ENCODE measurements around the gene GSTT2.
"Not testable (repeated sequence)": the region's sequence is repeated elsewhere in the genome, so short reads cannot be mapped to it uniquely, and the experiment has no call there.

GSTT2 gene

DNA sequence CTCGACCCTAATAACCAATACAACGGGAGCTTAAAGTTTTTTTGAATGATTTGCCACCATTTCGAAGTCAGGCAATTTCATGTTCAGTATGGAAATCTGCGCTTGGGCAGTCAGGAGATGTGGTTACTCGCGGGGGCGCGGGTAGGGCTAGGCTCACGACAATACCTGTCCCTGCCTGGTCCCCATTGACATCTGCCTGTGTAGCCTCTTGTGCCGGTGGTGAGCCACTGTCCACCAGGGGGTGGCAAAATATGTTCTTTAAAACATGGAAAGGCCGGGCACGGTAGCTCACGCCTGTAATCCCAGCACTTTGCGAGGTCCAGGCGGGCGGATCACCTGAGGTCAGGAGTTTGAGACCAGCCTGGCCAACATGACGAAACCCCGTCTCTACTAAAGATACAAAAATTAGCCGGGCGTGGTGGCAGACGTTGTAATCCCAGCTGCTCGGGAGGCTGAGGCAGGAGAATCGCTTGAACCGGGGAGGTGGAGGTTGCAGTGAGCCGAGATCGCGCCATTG lies 5.0 kb upstream of the GSTT2 start:
- not testable (repeated sequence) for DNase-seq

DNA sequence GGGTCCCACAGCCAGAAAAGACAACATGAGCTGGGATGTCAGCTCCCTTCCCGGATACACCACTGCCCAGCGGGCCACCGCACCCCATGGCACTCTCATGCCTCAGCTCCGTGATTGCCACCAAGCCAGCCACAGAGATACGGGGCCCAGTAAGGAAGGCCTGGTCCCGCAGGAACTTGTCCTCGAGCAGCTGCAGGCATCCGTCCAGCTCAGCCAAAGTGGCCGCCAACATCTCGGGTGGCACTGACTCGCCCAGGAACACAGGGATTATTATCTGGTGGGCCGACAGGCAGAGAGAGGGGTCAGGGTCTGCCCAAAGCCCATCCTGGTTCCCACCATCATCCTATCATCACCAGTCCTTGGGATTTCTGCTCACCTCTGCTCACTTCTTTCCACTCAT lies 2.6 kb upstream of the GSTT2 start:
- not testable (repeated sequence) for DNase-seq

DNA sequence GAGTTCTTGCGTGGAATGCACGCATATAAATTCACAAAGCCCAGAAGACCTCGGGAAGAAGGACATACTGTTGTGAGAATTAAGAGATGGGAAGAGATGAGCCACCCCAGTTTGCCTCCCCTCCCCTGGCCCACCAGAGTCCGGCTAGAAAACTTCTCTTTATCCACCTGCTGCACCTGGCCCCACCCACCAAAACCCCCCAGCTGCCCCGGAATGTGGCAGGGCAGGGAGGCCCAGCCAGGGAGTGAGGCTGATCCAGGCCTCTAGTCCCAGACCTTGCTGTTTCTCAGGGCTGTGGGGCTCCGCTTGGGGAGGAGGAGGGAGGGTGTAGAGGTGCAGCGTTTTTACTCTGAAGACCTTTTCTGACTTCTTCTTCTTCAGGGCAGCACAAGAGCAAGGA lies 633 bp downstream of the GSTT2 start:
- DNase-seq = not testable (repeated sequence)

DNA sequence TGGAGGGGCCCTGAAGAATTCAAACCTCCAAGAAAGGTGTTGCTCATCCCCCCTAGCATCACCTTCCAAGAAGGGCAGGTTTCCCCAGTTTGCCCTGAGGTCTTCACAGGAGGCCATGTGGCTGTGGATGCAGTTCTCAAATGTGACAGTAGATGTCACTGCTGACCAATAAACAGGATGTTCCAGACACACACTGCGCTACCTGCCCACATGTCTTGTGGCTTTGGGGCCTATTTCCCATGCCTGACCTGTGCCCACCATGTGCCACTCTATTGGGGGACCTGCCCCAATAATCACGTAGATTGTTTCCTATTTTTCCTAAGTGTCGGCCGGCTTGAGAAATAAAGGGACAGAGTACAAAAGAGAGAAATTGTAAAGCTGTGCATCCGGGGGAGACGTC lies 4.5 kb downstream of the GSTT2 start:
- DNase-seq = no peak

DNA sequence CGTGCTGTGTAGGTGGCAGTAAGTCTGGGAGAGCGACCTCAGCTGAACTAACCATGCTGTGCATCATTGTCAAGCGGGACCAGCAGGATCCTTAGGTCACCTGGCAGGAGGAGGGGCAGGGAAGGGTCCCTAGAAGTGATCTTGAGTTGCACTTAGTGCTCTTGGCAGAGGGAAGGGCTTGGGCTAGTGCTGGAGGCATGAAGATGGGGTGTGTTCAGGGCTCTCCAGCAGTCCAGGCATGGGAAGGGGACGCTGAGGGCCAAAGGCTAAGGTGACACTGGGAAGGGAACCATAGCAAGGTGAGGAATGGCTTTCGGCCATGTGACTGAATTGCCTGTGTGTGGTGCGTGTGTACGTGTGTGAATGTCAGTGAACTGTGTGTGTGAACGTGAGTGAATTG lies 6.2 kb downstream of the GSTT2 start:
- not testable (repeated sequence) for DNase-seq

DNA sequence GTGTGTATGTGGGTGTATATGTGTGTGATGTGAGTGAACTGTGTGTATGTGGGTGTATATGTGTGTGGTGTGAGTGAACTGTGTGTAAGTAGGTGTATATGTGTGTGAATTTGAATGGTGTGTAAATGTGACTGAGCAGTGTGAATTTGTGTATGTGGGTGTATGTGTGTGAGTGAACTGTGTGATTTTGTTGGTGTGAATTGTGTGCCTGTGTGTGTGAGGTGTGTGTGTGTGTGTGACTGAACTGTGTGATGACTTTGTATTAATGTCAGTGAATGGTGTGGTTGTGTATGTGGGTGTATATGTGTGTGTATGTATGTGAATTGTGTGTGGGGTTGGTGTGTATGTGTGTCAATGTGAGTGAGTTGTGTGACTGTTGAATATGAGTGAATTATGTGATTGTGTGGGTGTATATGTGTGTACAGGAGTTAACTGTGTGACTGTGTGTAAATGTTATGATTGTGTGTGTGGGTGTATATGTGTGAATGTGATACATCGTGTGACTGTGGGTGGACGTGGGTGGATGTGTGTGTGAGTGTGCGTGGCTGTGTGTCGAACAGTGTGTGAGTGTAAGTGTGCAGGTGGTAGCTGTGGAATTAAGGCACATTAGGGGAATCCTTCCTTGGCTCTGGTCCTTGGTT lies 6.7 kb downstream of the GSTT2 start:
- DNase-seq = not testable (repeated sequence)

DNA sequence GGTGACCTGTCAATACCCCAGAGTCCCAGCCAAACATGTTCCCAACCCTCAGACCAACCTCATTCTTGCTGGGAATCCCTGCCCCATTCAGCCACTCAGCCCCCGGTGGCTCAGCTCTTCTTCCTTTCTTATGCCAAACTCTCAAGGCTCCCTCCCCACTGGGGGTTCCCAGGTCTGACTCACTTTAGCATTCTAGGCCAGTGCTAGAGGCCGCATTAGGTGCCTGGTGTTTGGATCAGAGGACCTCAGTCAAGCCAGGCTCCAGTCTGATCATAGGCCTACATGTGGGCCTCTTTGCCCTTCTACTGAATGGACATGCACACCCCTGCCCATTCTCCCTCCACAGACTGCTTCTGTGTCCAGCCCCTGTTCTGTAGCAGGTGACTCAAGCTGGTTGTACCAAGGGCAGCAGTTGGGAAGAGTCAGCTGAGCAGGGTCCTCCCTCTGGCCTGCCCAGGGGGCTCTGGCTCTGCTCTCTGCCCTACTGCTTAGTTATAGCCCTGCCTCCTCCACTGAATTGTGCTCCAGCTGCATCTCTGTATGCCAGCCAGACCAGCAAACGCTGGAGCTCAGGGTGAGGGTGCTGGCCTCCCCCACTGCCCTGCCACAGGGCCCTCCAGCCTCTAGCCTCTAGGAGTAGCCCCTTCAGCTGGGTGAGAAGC lies 9.8 kb downstream of the GSTT2 start:
- not testable (repeated sequence) for DNase-seq

DNA sequence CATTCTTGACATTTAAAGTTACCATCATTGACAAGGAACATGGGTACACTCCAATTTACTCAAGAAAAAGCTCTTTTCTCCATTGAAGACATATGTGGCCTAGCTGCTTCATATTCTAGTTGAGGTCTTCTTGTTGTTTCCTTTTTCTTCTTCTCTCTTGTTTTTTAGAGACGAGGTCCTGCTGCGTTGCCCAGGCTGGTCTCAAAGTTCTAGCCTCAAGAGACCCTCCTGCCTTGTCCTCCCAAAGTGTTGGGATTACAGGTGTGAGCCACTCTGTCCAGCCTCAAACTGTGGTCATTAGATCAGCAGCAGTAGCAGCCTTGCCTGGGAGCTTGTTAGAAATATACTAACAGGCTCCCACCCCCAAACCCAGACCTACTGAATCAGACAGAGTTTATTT lies 13.1 kb downstream of the GSTT2 start:
- DNase-seq = not testable (repeated sequence)

DNA sequence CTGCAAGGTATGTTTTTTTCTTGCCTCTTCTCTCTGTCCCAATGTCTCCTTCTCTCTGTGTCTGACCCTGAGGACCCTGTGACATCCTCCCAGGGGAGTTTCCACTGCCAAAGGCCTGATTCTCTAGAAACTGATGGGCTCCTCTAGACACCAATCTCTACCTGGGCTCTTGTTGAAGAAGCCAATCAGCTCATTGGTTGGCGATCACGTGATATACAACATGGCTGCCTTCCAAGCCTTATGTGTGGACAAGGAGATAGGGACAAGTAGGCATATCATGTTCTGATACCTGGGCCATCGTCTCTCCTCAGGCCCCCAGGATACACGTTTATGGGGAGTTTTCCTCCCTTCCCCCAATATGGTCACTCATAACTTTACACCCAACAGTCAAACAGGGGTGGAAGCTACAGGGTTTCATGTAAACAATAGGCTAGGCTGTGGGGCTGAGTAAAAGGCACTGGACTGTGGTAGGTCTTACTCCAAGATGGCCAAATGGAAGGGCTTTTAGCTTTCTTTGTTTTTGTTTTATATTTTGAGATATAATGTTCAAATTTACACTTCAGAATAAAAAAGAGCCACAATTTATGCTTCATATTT lies 13.7 kb downstream of the GSTT2 start:
- DNase-seq = not testable (repeated sequence)

DNA sequence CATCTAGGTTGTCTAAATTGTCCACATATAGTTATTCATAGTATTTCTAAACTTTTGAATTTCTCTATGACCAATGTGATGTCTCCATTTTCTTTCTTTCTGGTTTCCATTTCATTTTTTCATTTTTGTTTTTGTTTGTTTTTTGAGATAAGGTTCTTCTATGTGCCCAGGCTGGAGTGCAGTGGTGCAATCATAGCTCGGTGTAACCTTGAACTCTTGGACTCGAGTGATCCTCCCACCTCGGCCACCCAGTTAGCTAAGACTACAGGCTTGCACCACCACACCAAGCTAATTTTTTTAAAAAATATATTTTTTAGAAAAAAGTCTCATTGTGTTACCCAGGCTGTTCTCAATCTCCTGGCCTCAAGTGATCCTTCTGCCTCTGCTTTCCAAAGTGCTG lies 17.2 kb downstream of the GSTT2 start:
- no peak for DNase-seq

DNA sequence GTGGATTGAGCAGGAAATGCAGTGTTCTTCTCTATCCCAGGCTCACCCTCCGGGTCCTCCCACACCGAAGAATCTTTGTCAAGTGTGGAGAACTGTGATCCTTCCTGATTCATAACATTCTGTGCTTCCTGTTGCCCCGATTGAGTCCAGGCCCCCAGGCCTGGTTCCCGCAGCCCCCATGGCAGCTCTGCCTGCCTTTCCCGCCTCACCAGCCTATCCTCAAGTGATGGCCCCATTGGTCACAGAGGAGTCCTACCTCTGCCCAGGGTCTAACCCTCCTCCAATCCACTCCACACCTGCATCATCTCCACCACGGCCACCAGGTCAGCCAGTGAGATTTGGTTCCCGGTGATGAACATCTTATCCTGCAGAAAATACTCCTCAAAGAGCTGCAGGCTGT lies 19.8 kb downstream of the GSTT2 start:
- not testable (repeated sequence) for DNase-seq

DNA sequence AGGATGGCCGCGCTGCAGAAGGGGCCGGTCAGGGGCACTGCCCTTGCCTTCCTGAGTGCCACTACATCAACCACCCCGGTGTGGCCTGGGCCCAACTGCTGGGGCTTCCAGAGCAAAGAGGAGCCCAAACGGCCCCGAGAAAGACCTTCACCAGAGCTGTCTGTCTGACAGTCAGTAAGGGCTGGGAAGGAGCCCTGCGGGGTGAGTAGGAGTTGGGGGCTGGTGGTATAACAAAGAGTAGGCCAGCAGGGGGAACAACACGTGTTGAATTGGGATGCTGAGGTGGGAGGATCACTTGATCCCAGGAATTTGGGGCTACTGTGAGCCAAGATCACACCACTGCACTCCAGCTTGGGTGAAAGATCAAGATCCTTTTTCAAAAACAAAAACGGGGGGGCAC lies 21.4 kb downstream of the GSTT2 start:
- DNase-seq = no peak

DNA sequence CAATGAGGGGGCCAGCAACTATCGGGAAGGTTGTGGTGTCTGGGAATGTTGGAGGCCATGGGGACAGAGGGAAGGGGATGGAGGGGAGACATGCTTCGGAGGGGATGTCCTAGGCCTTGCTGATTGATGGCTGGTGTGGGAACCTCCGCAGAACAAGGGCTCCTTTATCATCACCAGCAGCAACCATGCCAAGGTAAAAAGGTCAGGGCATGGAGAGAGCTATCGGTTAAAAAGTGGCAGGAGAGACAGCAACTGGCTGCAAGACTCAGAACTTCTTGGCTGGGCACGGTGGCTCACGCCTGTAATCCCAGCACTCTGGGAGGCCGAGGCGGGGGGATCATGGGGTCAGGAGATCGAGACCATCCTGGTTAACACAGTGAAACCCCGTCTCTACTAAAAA lies 22.3 kb downstream of the GSTT2 start:
- no peak for DNase-seq

DNA sequence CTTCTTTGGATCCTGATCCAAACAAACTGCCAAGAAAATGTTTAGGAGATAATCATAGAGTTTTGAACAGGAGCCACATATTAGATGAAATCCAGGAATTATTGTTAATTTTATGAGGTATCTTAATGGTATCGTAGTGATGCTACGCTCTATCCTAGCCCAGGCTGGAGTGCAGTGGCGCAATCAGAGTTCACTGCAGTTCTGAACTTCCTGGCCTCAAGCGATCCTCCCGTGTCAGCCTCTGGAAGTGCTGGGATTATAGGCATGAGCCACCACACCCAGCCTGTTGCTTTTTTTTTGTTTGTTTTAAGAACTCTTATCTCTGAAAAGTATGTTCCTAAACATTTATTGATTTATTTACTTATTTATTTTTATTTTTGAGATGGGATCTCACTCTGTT lies 22.9 kb downstream of the GSTT2 start:
- DNase-seq = no peak

DNA sequence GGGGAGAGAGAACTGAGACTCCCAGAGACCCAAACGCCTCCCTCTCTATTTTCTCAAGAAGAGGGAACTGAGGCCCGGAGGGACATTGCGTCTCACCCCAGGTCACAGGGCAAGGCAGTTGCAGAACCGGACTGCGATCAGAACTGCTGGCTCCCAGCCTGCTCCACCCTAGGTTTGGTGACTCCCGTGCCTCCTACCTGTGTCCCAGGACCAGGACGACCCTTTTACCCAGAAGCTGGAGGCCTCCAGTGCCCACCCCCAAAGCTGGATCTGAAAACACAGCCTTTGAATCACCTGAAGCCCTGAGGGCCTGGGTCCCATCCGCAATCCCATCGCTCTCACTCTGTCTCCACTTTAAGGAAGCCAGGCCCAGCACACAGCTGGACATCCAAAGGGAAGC lies 24.0 kb downstream of the GSTT2 start:
- no peak for DNase-seq

DNA sequence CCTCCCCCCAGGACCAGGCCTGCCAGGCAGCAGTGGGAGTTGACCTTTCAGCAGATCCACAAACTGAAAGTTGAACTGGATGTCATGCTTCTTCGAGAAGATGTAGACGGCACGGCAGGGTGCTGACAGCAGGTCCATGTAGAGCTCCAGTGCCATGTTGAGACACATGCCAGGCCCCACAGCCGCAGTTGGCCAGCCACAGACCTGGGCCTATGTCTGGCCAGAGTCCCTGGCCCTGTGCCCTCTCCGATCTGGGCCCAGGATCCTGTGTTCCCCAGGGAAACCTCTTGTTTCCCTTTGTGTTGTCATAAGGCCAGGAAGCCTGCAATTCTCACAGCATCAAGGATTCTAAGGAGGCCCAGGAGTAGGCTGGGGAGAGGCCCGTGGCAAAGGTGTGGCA lies 25.3 kb downstream of the GSTT2 start, which contains the start of gene GSTT4:
TSS of gene GSTT4 (minus strand) at position 253 of the 400 bp plus-strand sequence. CDS start at position 156, 97 bp downstream.
- DNase-seq = no peak

DNA sequence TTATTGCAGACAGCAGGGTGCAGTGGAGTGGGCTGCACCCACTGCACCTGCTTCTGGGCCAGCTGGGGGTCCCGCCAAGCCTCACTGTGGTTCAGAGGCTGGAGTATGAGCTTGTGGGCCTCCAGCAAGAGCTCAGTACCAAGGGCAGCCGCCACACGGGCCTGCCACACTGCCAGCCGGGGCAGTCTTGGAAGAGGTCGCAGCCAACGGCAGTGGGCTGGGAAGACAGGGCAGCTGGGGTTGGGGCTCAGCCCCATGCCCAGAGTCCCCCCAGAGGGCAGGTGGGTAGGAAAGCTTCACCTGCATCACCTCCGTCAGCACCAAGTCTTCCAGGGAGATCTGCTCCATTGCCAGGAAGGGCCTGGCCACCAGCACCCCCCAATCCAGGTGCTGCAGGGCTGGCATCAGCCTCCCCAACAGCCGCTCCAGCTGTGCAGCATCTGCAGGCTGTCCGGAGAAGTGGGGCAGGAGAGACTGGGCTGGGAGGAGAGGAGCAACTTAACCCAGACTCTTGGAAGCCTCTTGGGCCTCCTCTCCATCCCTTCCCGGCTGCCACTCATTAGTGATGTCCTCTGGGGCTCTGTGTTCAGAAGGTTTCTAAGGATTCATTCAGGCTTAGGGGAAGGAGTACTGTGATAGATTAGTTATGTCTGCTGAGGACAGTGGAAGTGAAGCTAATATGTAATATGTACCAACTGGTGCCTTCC lies 26.4 kb downstream of the GSTT2 start:
- no peak for DNase-seq

DNA sequence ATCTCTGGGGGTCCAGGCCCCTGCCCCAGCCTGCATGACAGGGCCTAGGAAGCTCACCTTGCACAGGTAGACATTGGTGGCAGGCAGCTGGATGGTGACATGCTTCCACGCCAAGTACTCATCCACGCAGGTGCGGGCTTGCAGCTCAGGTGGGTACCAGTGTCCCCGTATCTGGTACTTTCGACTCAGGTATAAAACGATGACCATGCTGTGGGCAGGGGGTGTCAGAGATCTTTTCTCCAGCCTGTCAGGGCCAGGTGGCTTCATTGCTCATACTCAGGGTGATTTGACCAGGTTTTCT lies 26.9 kb downstream of the GSTT2 start:
- no peak for DNase-seq

DNA sequence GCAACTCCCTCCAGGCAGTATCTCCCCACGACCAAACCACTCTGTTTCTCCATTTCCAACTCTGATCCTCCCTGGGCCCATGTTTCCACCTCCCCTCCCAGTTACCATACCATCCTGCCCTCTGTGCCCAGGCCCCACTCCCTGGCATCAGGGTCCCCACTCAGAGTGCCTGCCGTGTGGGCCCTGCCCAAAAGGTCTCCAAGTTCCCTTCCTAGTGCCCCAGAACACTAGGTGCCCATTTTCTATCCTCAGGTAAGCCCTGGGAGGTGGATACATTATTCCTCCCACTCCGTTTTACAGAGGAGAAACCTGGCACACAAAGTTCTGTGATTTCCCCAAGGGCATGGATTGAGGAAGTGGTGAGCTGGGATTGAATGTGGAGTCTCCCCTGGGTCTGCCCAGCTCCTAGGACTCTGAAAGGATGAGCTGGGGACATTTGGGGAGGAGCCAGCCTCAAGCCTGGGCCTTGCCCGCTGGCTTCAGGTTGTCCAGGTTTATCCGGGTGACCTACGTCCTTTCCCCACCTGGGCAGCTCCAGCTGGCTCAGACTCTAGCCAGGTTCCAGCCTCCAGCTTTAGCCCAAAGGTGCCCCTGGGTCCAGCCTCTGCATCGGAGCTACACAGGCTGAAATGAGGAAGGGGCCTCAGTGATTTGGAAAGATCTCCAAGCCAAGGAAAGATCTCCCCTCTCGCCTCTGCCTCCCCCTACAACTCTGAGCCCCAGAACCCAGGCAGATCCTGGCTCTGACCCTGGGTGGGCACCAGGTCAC lies 27.5 kb downstream of the GSTT2 start:
- DNase-seq = no peak

DNA sequence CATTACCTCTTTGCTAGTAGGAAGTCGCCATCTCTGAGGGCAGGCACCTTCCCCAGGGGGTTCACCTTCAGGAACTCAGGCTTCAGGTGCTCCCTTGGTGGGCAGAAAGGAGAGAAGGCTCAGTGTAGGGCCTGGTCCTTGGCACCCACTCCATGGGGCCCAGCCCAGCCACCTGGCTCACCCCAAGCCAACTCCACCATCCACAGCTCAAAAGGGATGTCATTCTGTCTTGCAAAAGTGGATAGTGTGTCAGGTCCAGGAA lies 28.0 kb downstream of the GSTT2 start:
- no peak for DNase-seq

DNA sequence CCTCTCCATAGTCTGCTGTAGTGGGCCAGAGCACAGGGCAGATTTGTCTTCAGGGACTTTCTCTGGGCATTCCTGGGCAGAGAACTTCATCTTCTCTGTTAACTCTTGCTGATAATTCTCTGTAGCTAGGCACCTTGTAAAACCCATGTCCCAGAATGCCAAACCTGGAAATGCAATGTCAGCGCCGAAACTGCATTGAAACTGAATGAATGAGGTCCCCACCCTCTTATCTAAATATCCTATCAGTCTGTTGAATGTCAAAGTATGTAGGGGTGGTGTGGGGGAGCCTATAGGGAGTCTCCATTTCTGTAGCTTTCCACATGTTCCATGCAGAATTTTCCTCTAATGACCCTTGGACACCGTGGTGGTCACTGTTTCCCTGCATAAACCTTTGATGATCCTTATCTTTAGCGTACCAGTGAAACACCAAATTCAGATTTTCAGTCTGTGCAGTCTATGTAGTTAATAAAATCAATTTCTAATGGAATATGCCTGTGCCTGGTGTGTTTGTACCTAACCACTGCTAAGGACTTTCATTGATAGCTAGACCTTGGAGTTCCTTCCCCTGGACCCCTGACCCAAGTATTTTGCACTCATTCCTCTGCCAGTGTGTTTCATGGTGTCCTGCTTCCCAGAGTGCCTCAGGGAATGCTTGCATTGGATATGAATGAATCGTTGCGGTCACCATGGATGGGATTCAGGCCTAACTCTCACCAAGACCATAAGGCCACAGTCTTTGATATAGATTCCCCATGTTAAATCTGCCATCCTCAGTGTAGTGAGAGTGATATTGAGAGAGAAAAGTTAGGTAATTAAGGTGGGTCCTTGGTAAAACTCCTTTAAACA lies 28.7 kb downstream of the GSTT2 start:
- no peak for DNase-seq

Measured in 8988T (cell line).